HFF-Myc (cell line): Measurements from ENCODE around the gene NUTM1.

Experiments used
- DNase-seq: peaks from one replicate; pipeline ENCODE4 v3.0.0-alpha.2; 2011; ENCODE audit warnings: low read depth; ENCODE audit errors: extremely low read depth
- H3K4me3 ChIP-seq: replicated peaks from 2 replicates; pipeline ENCODE4 v1.5.1; 2011; ENCODE audit warnings: low read depth, mild to moderate bottlenecking, control low read depth, low read length
- TF ChIP-seq, protein P1 (sequence below): IDR thresholded peaks from 2 replicates; pipeline ENCODE4 v1.5.1; 2012; ENCODE audit warnings: mild to moderate bottlenecking, low read depth, low read length, control low read depth; ENCODE audit errors: missing control alignments

The NUTM1 gene, protein sequence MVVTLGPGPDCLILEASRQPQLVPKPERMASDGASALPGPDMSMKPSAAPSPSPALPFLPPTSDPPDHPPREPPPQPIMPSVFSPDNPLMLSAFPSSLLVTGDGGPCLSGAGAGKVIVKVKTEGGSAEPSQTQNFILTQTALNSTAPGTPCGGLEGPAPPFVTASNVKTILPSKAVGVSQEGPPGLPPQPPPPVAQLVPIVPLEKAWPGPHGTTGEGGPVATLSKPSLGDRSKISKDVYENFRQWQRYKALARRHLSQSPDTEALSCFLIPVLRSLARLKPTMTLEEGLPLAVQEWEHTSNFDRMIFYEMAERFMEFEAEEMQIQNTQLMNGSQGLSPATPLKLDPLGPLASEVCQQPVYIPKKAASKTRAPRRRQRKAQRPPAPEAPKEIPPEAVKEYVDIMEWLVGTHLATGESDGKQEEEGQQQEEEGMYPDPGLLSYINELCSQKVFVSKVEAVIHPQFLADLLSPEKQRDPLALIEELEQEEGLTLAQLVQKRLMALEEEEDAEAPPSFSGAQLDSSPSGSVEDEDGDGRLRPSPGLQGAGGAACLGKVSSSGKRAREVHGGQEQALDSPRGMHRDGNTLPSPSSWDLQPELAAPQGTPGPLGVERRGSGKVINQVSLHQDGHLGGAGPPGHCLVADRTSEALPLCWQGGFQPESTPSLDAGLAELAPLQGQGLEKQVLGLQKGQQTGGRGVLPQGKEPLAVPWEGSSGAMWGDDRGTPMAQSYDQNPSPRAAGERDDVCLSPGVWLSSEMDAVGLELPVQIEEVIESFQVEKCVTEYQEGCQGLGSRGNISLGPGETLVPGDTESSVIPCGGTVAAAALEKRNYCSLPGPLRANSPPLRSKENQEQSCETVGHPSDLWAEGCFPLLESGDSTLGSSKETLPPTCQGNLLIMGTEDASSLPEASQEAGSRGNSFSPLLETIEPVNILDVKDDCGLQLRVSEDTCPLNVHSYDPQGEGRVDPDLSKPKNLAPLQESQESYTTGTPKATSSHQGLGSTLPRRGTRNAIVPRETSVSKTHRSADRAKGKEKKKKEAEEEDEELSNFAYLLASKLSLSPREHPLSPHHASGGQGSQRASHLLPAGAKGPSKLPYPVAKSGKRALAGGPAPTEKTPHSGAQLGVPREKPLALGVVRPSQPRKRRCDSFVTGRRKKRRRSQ

DNA sequence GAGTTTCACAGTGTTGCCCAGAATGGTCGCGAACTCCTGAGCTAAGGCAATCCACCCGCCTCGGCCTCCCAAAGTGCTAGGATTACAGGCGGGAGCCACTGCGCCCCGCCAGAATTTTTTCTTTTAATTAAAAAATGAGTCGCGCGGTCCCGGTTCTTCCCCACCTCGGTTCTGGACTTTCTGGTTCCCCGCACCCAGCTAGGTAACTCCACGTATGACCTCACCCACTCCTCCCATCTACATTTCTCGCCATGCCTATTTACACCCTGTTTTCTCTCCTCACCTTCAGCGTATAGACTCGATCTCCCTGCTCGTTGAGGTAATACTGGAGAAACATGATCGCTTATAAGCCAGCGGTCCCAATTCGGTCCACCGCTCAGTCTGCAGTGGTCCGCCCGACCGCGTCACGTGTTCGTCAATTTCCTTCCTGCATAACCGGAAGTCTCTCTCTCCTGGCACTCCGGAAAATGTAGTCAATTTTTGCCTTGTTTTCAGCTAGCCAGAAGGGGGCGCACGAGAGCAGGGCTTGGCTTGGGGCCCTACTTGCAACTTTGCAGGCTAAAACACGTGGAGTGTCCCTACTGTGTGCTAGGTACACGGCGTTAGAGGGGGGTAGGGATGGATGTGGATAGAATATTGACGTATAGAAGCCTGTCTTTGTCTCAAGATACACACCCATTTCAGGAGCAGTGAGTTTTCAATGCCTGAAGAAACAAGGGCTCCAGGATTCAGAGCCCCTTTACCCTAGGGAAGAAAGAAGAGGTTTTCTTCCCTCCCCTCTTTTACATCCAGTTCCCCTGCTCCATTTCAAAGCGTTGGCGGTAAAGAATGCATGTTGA, at the start of gene NUTM1, which contains the start of gene NOP10:
Gene NUTM1, plus strand, starts transcription at position 579 of the 839 bp plus-strand sequence. CDS start 382 bp downstream, outside the sequence.
Gene NOP10, minus strand, starts transcription at position 400 of the 839 bp plus-strand sequence. Its CDS starts 63 bp downstream, at position 337.
- peak within 1 kb of the TSS; percentile 82 for H3K4me3 ChIP-seq
- TF ChIP-seq, protein P1, sequence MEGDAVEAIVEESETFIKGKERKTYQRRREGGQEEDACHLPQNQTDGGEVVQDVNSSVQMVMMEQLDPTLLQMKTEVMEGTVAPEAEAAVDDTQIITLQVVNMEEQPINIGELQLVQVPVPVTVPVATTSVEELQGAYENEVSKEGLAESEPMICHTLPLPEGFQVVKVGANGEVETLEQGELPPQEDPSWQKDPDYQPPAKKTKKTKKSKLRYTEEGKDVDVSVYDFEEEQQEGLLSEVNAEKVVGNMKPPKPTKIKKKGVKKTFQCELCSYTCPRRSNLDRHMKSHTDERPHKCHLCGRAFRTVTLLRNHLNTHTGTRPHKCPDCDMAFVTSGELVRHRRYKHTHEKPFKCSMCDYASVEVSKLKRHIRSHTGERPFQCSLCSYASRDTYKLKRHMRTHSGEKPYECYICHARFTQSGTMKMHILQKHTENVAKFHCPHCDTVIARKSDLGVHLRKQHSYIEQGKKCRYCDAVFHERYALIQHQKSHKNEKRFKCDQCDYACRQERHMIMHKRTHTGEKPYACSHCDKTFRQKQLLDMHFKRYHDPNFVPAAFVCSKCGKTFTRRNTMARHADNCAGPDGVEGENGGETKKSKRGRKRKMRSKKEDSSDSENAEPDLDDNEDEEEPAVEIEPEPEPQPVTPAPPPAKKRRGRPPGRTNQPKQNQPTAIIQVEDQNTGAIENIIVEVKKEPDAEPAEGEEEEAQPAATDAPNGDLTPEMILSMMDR, result peak; percentile 86
- peak; percentile 90 for DNase-seq

DNA sequence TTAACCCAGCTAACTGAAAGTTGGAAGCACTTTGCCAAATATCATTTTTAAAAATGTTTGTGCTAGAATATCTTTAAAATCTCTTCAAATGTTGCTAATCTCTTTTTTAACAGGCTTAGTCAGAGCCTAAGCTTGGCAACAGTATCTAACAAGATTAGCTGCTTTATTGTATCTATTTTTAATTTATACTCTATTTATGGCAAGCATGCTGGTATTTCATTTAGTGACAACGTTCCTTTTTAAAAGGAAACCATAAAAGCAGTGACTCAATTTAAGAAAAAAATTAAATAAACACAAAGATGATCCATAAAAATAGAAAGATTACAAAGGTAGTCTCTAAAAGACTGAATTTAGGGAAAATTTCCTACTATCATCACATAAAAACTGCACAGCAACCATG, 46.1 kb upstream of the NUTM1 start:
- no peak for DNase-seq
- no peak overlapping the region for H3K4me3 ChIP-seq
- TF ChIP-seq, protein P1, result no peak

DNA sequence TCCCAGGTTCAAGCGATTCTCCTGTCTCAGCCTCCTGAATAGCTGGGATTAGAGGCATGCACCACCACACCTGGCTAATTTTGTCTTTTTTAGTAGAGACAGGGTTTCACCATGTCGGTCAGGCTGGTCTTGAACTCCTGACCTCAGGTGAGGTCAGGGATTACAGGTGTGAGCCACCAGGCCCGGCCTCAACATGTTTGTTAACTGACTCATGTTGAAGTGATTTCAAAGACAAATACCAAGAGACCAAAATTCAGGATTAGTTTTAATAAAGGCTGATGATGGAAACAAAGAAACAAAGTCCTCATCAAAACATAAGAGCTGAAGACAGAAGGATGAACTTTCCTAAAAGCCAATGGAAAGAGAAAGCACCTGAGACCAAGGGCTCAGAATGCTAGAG, 42.1 kb upstream of the NUTM1 start:
- DNase-seq, result no peak
- TF ChIP-seq, protein P1, result no peak
- H3K4me3 ChIP-seq, result no peak overlapping the region

DNA sequence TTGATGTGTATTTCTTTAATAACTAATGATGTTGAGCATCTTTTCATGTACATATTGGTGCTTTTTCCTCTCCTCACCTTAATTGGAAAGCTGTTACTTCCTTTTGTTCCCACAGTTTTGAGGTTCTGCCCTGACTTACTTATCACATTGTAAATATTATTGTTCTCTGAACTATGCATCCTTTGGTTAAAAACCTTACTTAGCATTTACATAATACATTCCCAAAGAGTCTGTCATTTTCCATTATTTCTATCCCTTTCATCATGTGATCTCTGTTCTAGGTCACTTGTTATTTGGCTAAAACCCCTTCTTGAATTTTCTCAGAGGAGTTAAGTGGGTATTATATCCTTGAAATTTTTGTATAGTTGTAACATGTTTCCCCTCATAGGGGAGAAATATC, 38.5 kb upstream of the NUTM1 start:
- no peak overlapping the region for H3K4me3 ChIP-seq
- TF ChIP-seq, protein P1, result no peak
- no peak for DNase-seq

DNA sequence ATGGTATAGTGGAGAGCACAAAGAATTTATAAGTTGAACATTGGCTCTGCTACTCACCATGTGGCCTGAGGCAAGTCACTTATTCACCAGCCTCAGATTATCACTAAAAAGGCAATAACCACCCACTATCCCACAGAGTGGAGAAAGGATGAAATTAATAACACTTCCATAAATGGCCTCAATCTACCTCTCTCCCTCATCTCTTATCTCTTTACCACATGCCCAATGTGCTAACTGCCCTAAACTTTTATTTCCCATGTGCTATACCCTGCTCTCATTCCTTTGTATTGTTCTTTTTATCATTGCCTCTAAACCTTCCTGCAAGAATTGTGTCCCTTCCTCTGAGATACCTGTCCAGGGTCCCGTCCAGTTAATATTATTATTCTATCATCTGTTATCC, 31.6 kb upstream of the NUTM1 start:
- TF ChIP-seq, protein P1, result no peak
- no peak overlapping the region for H3K4me3 ChIP-seq
- DNase-seq, result no peak
